K562 (cell line): ENCODE measurements around the gene SCMH1. TPM values are rescaled to one million over a fixed set of nuclear protein-coding genes. Genes with fewer than 3 reads are reported as not detected.

ENCODE experiments used
- MLX ChIP-seq, 2 experiments: fragments of 450-650 bp in 1 of 2; sonication (generic) in 1 of 2; formaldehyde crosslinking; conservative IDR thresholded peaks; 2 replicates each; pipeline versions ENCODE4 v1.4.0 to v1.8.1; 2020 to 2022; ENCODE audit warnings: mild to moderate bottlenecking in 1 of 2, missing genetic modification reagents in 1 of 2
- SMARCA5 ChIP-seq: fragments of 450-650 bp; IDR thresholded peaks from 2 replicates; pipeline ENCODE4 v1.6.1; 2016
- polyA plus RNA-seq, 8 experiments: library from polyadenylated mRNA; depleted of rRNA in 4 of 8; stranded (reverse) in 5 of 8; unstranded in 3 of 8; fragments of >200 nt; fragmentation: Nextera tagmentation in 2 of 8; fragmentation: Illumina TruSeq in 1 of 8; extraction: Ambion mirVana in 2 of 8; extraction: Trizol in 1 of 8; gene quantifications; 2 replicates each; pipeline versions ENCODE4 v1.2.1 to v1.2.3, GENCODE V29; 2011 to 2014; ENCODE audit warnings: inconsistent platforms in 1 of 8, missing spikeins in 1 of 8
- total RNA-seq, 7 experiments: library from RNA; depleted of rRNA in 6 of 7; stranded (reverse); fragments of >200 nt in 6 of 7; fragmentation: Illumina TruSeq in 2 of 7; extraction: Trizol in 2 of 7; gene quantifications; 2 replicates each; pipeline versions ENCODE4 v1.2.1 to v1.2.3, GENCODE V29; 2011 to 2021; ENCODE audit warnings: low replicate concordance in 1 of 7
- TF ChIP-seq, protein P1 (sequence below): fragments of 200-600 bp; sonication (generic); IDR thresholded peaks from one replicate; pipeline ENCODE4 v1.6.1; 2012; ENCODE audit warnings: mild to moderate bottlenecking, low read depth, low read length, inconsistent platforms

SCMH1 gene
- total and polyA plus RNA-seq, 9 of the 15 experiments (the other 6 are each of a cell fraction or from before 2014, with no cell fraction given), result 8.5 to 37.0 (median 26.8) TPM

- TF ChIP-seq, protein P1, sequence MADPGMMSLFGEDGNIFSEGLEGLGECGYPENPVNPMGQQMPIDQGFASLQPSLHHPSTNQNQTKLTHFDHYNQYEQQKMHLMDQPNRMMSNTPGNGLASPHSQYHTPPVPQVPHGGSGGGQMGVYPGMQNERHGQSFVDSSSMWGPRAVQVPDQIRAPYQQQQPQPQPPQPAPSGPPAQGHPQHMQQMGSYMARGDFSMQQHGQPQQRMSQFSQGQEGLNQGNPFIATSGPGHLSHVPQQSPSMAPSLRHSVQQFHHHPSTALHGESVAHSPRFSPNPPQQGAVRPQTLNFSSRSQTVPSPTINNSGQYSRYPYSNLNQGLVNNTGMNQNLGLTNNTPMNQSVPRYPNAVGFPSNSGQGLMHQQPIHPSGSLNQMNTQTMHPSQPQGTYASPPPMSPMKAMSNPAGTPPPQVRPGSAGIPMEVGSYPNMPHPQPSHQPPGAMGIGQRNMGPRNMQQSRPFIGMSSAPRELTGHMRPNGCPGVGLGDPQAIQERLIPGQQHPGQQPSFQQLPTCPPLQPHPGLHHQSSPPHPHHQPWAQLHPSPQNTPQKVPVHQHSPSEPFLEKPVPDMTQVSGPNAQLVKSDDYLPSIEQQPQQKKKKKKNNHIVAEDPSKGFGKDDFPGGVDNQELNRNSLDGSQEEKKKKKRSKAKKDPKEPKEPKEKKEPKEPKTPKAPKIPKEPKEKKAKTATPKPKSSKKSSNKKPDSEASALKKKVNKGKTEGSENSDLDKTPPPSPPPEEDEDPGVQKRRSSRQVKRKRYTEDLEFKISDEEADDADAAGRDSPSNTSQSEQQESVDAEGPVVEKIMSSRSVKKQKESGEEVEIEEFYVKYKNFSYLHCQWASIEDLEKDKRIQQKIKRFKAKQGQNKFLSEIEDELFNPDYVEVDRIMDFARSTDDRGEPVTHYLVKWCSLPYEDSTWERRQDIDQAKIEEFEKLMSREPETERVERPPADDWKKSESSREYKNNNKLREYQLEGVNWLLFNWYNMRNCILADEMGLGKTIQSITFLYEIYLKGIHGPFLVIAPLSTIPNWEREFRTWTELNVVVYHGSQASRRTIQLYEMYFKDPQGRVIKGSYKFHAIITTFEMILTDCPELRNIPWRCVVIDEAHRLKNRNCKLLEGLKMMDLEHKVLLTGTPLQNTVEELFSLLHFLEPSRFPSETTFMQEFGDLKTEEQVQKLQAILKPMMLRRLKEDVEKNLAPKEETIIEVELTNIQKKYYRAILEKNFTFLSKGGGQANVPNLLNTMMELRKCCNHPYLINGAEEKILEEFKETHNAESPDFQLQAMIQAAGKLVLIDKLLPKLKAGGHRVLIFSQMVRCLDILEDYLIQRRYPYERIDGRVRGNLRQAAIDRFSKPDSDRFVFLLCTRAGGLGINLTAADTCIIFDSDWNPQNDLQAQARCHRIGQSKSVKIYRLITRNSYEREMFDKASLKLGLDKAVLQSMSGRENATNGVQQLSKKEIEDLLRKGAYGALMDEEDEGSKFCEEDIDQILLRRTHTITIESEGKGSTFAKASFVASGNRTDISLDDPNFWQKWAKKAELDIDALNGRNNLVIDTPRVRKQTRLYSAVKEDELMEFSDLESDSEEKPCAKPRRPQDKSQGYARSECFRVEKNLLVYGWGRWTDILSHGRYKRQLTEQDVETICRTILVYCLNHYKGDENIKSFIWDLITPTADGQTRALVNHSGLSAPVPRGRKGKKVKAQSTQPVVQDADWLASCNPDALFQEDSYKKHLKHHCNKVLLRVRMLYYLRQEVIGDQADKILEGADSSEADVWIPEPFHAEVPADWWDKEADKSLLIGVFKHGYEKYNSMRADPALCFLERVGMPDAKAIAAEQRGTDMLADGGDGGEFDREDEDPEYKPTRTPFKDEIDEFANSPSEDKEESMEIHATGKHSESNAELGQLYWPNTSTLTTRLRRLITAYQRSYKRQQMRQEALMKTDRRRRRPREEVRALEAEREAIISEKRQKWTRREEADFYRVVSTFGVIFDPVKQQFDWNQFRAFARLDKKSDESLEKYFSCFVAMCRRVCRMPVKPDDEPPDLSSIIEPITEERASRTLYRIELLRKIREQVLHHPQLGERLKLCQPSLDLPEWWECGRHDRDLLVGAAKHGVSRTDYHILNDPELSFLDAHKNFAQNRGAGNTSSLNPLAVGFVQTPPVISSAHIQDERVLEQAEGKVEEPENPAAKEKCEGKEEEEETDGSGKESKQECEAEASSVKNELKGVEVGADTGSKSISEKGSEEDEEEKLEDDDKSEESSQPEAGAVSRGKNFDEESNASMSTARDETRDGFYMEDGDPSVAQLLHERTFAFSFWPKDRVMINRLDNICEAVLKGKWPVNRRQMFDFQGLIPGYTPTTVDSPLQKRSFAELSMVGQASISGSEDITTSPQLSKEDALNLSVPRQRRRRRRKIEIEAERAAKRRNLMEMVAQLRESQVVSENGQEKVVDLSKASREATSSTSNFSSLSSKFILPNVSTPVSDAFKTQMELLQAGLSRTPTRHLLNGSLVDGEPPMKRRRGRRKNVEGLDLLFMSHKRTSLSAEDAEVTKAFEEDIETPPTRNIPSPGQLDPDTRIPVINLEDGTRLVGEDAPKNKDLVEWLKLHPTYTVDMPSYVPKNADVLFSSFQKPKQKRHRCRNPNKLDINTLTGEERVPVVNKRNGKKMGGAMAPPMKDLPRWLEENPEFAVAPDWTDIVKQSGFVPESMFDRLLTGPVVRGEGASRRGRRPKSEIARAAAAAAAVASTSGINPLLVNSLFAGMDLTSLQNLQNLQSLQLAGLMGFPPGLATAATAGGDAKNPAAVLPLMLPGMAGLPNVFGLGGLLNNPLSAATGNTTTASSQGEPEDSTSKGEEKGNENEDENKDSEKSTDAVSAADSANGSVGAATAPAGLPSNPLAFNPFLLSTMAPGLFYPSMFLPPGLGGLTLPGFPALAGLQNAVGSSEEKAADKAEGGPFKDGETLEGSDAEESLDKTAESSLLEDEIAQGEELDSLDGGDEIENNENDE, result no peak
- TF ChIP-seq MLX (CRISPR knock-in tag; conservative IDR thresholded peaks at IDR 0.05), result no peak
- no peak for TF ChIP-seq SMARCA5
Observed at GRCh38 chr1:40987439-40988276, 254.4 kb downstream of the SCMH1 start (continued).
